Neural progenitor cell (in vitro differentiated cells): ENCODE data around the gene HMGCS1. TPM values are rescaled to one million over a fixed set of nuclear protein-coding genes. Genes with fewer than 3 reads are reported as not detected.
"Not testable (repeated sequence)": the region's sequence is repeated elsewhere in the genome, so short reads cannot be mapped to it uniquely, and the experiment has no call there.

Experiments
- DNase-seq: peaks from one replicate; pipeline ENCODE4 v3.0.0-alpha.2; 2016; ENCODE audit warnings: low spot score
- H2AFZ ChIP-seq: fragments of 200-600 bp; sonication (generic); replicated peaks from 2 replicates; pipeline ENCODE4 v1.6.1; 2016; ENCODE audit warnings: antibody characterized with exemption
- H3F3A ChIP-seq: fragments of 200-600 bp; sonication (generic); 2 replicates; pipeline ENCODE4 v1.6.1; 2016; ENCODE audit warnings: antibody characterized with exemption, low read depth
- H3K27ac ChIP-seq: fragments of 200-600 bp; sonication (generic); 2 replicates; pipeline ENCODE4 v1.5.1; 2016; ENCODE audit warnings: mild to moderate bottlenecking
- H3K27me3 ChIP-seq: fragments of 200-600 bp; sonication (generic); 2 replicates; pipeline ENCODE4 v1.6.1; 2016; ENCODE audit warnings: mild to moderate bottlenecking, moderate library complexity
- H3K36me3 ChIP-seq: fragments of 200-600 bp; sonication (generic); 2 replicates; pipeline ENCODE4 v1.5.1; 2016
- H3K4me1 ChIP-seq: fragments of 200-600 bp; sonication (generic); 2 replicates; pipeline ENCODE4 v1.6.1; 2016; ENCODE audit warnings: mixed run types
- H3K4me2 ChIP-seq: fragments of 200-600 bp; sonication (generic); 2 replicates; pipeline ENCODE4 v1.6.1; 2016
- H3K4me3 ChIP-seq: fragments of 200-600 bp; sonication (generic); 2 replicates; pipeline ENCODE4 v1.5.1; 2016
- H3K79me2 ChIP-seq: fragments of 200-600 bp; sonication (generic); 2 replicates; pipeline ENCODE4 v1.6.1; 2016; ENCODE audit warnings: low read depth
- H3K9ac ChIP-seq: fragments of 200-600 bp; sonication (generic); 2 replicates; pipeline ENCODE4 v1.6.1; 2016
- H3K9me3 ChIP-seq: fragments of 200-600 bp; sonication (generic); 2 replicates; pipeline ENCODE4 v1.5.1; 2016; ENCODE audit warnings: low read depth
- H4K20me1 ChIP-seq: fragments of 200-600 bp; sonication (generic); 2 replicates; pipeline ENCODE4 v1.6.1; 2016; ENCODE audit warnings: low read depth
- H3K27ac Mint-ChIP-seq: 3 replicates; pipeline ENCODE4 v1.8.0; 2021; ENCODE audit warnings: mixed read lengths
- H3K27me3 Mint-ChIP-seq: 2 replicates; pipeline ENCODE4 v1.8.0; 2022; ENCODE audit warnings: low read depth, mild to moderate bottlenecking, inconsistent platforms, moderate library complexity, mixed read lengths; ENCODE audit not compliant: insufficient read depth
- H3K36me3 Mint-ChIP-seq: 3 replicates; pipeline ENCODE4 v1.8.0; 2021; ENCODE audit warnings: mixed read lengths
- H3K4me1 Mint-ChIP-seq: 3 replicates; pipeline ENCODE4 v1.8.0; 2021; ENCODE audit warnings: mixed read lengths
- H3K4me3 Mint-ChIP-seq: 3 replicates; pipeline ENCODE4 v1.8.0; 2021; ENCODE audit warnings: mild to moderate bottlenecking, moderate library complexity, mixed read lengths
- H3K9me3 Mint-ChIP-seq: 3 replicates; pipeline ENCODE4 v1.8.0; 2020; ENCODE audit warnings: mixed read lengths
- CTCF ChIP-seq: fragments of 200-600 bp; sonication (generic); IDR thresholded peaks from 2 replicates; pipeline ENCODE4 v1.5.1; 2017; ENCODE audit warnings: antibody characterized with exemption, mild to moderate bottlenecking
- EZH2 ChIP-seq: fragments of 200-600 bp; sonication (generic); IDR thresholded peaks from 2 replicates; pipeline ENCODE4 v1.6.1; 2017; ENCODE audit warnings: antibody characterized with exemption, mild to moderate bottlenecking, moderate library complexity
- EZH2phosphoT487 ChIP-seq: fragments of 200-600 bp; sonication (generic); IDR thresholded peaks from 2 replicates; pipeline ENCODE4 v1.6.1; 2017; ENCODE audit warnings: antibody characterized with exemption
- total RNA-seq: library from RNA; depleted of rRNA; stranded (reverse); fragments of >200 nt; gene quantifications from 2 replicates; pipeline ENCODE4 v1.2.3, GENCODE V29; 2015; ENCODE audit warnings: low replicate concordance

HMGCS1 gene
- total RNA-seq, 1 donor from 2014 or later, result 274 TPM

- not testable (repeated sequence) for H3K36me3 Mint-ChIP-seq, H3K27ac Mint-ChIP-seq, H3F3A ChIP-seq, H3K79me2 ChIP-seq, H3K4me1 ChIP-seq, H3K27me3 Mint-ChIP-seq, H3K4me3 Mint-ChIP-seq, H3K9ac ChIP-seq, H3K9me3 ChIP-seq, H3K4me1 Mint-ChIP-seq, H3K4me3 ChIP-seq, H3K4me2 ChIP-seq, H3K27ac ChIP-seq, DNase-seq, H4K20me1 ChIP-seq, H3K27me3 ChIP-seq, H2AFZ ChIP-seq, H3K36me3 ChIP-seq
- H3K9me3 Mint-ChIP-seq, result peaks cover 13% of the 10 kb centered on the region
Observed at GRCh38 chr5:43323488-43323887, 10.3 kb upstream of the HMGCS1 start.

- TF ChIP-seq EZH2 (no peak), CTCF (no peak), EZH2phosphoT487 (no peak)
- no peaks in the 10 kb centered on the region for H3K4me1 ChIP-seq
- no peaks in the 10 kb centered on the region for H3K36me3 ChIP-seq
- H3K4me3 ChIP-seq, result no peak overlapping the region
- no peaks in the 10 kb centered on the region for H3K79me2 ChIP-seq
- H3K4me1 Mint-ChIP-seq, result no peaks in the 10 kb centered on the region
- H3K4me2 ChIP-seq, result no peak overlapping the region
- no peak overlapping the region for H3K4me3 Mint-ChIP-seq
- DNase-seq, result no peak
- no peak overlapping the region for H3K9ac ChIP-seq
- peaks cover 23% of the 10 kb centered on the region for H3K9me3 Mint-ChIP-seq
- peaks cover 7% of the 10 kb centered on the region for H3K36me3 Mint-ChIP-seq
- no peaks in the 10 kb centered on the region for H3K27me3 Mint-ChIP-seq
- no peaks in the 10 kb centered on the region for H3F3A ChIP-seq
- no peak overlapping the region for H3K27ac ChIP-seq
- H3K27ac Mint-ChIP-seq, result peak overlapping the region; percentile 30
- no peak overlapping the region for H2AFZ ChIP-seq
- H3K27me3 ChIP-seq, result no peaks in the 10 kb centered on the region
- no peaks in the 10 kb centered on the region for H4K20me1 ChIP-seq
- H3K9me3 ChIP-seq, result no peaks in the 10 kb centered on the region
Observed at GRCh38 chr5:43320846-43321245, 7.6 kb upstream of the HMGCS1 start.

- Histone ChIP-seq H4K20me1 (peaks cover 17% of the 10 kb centered on the region), H3K4me3 (no peak overlapping the region), H3K4me2 (no peak overlapping the region), H3K9ac (no peak overlapping the region), H3F3A (peaks cover 21% of the 10 kb centered on the region), H3K9me3 (no peaks in the 10 kb centered on the region), H3K27me3 (no peaks in the 10 kb centered on the region), H3K36me3 (peaks cover 3% of the 10 kb centered on the region), H3K4me1 (peaks cover 19% of the 10 kb centered on the region), H3K27ac (no peak overlapping the region), H3K79me2 (peaks cover 26% of the 10 kb centered on the region), H2AFZ (no peak overlapping the region)
- peaks cover 26% of the 10 kb centered on the region for H3K4me1 Mint-ChIP-seq
- H3K36me3 Mint-ChIP-seq, result peaks cover 18% of the 10 kb centered on the region
- DNase-seq, result no peak
- H3K27ac Mint-ChIP-seq, result peak overlapping the region; percentile 51
- peaks cover 9% of the 10 kb centered on the region for H3K27me3 Mint-ChIP-seq
- no peak for TF ChIP-seq EZH2phosphoT487
- no peak for TF ChIP-seq EZH2
- TF ChIP-seq CTCF, result no peak
- no peak overlapping the region for H3K4me3 Mint-ChIP-seq
- peaks cover 29% of the 10 kb centered on the region for H3K9me3 Mint-ChIP-seq
Observed at GRCh38 chr5:43316421-43316820, 3.2 kb upstream of the HMGCS1 start.

GRCh38 chr5:43315682-43316081, 2.5 kb upstream of the HMGCS1 start:
- peak overlapping the region; percentile 26 for H3K27ac Mint-ChIP-seq
- H3K4me1 Mint-ChIP-seq, result peaks cover 32% of the 10 kb centered on the region
- Histone ChIP-seq H3F3A (peaks cover 23% of the 10 kb centered on the region), H3K36me3 (peaks cover 5% of the 10 kb centered on the region), H3K79me2 (peaks cover 34% of the 10 kb centered on the region), H3K4me2 (no peak overlapping the region), H3K4me1 (peaks cover 25% of the 10 kb centered on the region), H3K4me3 (no peak overlapping the region), H3K27me3 (no peaks in the 10 kb centered on the region), H3K9ac (no peak overlapping the region), H3K27ac (no peak overlapping the region), H2AFZ (no peak overlapping the region), H4K20me1 (peaks cover 24% of the 10 kb centered on the region), H3K9me3 (no peaks in the 10 kb centered on the region)
- no peak overlapping the region for H3K4me3 Mint-ChIP-seq
- TF ChIP-seq EZH2phosphoT487 (no peak), CTCF (no peak), EZH2 (no peak)
- peaks cover 20% of the 10 kb centered on the region for H3K36me3 Mint-ChIP-seq
- H3K9me3 Mint-ChIP-seq, result peaks cover 29% of the 10 kb centered on the region
- H3K27me3 Mint-ChIP-seq, result peaks cover 9% of the 10 kb centered on the region
- DNase-seq, result no peak
